Activated naive CD4-positive, alpha-beta T cell treated with anti-CD3 and anti-CD28 coated beads, Interleukin-2, amount 50 U/mL, for 72 hours (primary cell): ENCODE measurements around the gene MAP9. TPM values are rescaled to one million over a fixed set of nuclear protein-coding genes. Genes with fewer than 3 reads are reported as not detected.

Experiments used
- ATAC-seq, 2 donors: fragments of 150-1000 bp; cut with Tn5 transposase; 2 replicates each; pipeline ENCODE4 v1.10.0; 2021; ENCODE audit warnings: mild to moderate bottlenecking in 2 of 2, moderate library complexity in 2 of 2
- DNase-seq, 2 donors: peaks; one replicate each; pipeline ENCODE4 v3.0.0; 2021 to 2022; ENCODE audit warnings: low spot score in 2 of 2
- H3K27ac Mint-ChIP-seq, 2 donors: one replicate each; pipeline ENCODE4 v1.8.0; 2022; ENCODE audit warnings: mild to moderate bottlenecking in 2 of 2, mixed read lengths in 2 of 2
- H3K36me3 Mint-ChIP-seq, 2 donors: one replicate each; pipeline ENCODE4 v1.8.0; 2022; ENCODE audit warnings: mixed read lengths in 2 of 2
- H3K9me3 Mint-ChIP-seq, 2 donors: one replicate each; pipeline ENCODE4 v1.8.0; 2022; ENCODE audit warnings: mixed read lengths in 2 of 2
- total RNA-seq, 2 donors: library from RNA; stranded (reverse); gene quantifications; one replicate each; pipeline ENCODE4 v1.2.3, GENCODE V29; 2022

MAP9 gene
- total RNA-seq, 2 donors from 2014 or later = 6.5 to 6.9 TPM

DNA sequence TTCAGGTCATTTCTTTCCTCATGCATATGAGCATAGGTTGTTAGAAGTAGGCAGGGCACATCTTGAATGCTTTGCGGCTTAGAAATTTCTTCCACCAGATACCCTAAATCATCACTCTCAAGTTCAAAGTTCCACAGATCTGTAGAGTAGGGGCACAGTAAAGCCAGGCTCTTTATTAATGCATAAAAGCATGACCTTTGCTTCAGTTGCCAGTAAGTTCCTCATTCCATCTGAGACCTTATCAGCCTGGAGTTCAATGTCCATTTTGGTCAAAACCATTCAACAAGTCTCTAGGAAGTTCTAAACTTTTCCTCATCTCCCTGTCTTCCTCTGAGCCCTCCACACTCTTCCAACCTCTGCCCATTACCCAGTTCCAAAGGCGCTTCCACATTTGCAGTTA, 77.7 kb downstream of the MAP9 start:
- no peak for DNase-seq
- no peak overlapping the region for H3K27ac Mint-ChIP-seq
- no peak for ATAC-seq
- no peaks in the 10 kb centered on the region for H3K9me3 Mint-ChIP-seq
- peaks cover 0 to 4% of the 10 kb centered on the region in 2 donors for H3K36me3 Mint-ChIP-seq

Other genes starting within 250 kb of the MAP9 start
- not detected for gene NPY2R, start 168.3 kb downstream of the MAP9 start, total RNA-seq